Mucosa of stomach (tissue), 1 donor: ENCODE data around the gene KCNMA1.

Experiments
- H3K27me3 ChIP-seq: one replicate; pipeline ENCODE4 v1.7.0; 2013; ENCODE audit warnings: mild to moderate bottlenecking, low read length; ENCODE audit not compliant: control insufficient read depth, insufficient read depth
- H3K36me3 ChIP-seq: one replicate; pipeline ENCODE4 v1.7.0; 2013; ENCODE audit warnings: low read length; ENCODE audit not compliant: control insufficient read depth, insufficient read depth
- H3K4me1 ChIP-seq: one replicate; pipeline ENCODE4 v1.7.0; 2013; ENCODE audit warnings: mild to moderate bottlenecking, low read length; ENCODE audit not compliant: control insufficient read depth, insufficient read depth
- H3K4me3 ChIP-seq: one replicate; pipeline ENCODE4 v1.7.0; 2013; ENCODE audit warnings: low read length
- H3K9ac ChIP-seq: one replicate; pipeline ENCODE4 v1.7.0; 2013; ENCODE audit warnings: mild to moderate bottlenecking, low read length, moderate library complexity
- H3K9me3 ChIP-seq: one replicate; pipeline ENCODE4 v1.7.0; 2013; ENCODE audit warnings: mild to moderate bottlenecking, low read length, moderate library complexity; ENCODE audit not compliant: control insufficient read depth
- donor health status: Pancreatic carcinoma.

The KCNMA1 gene

GRCh38 chr10:77493239-77493806, 144.3 kb downstream of the KCNMA1 start:
- no peaks in the 10 kb centered on the region for H3K4me1 ChIP-seq

DNA sequence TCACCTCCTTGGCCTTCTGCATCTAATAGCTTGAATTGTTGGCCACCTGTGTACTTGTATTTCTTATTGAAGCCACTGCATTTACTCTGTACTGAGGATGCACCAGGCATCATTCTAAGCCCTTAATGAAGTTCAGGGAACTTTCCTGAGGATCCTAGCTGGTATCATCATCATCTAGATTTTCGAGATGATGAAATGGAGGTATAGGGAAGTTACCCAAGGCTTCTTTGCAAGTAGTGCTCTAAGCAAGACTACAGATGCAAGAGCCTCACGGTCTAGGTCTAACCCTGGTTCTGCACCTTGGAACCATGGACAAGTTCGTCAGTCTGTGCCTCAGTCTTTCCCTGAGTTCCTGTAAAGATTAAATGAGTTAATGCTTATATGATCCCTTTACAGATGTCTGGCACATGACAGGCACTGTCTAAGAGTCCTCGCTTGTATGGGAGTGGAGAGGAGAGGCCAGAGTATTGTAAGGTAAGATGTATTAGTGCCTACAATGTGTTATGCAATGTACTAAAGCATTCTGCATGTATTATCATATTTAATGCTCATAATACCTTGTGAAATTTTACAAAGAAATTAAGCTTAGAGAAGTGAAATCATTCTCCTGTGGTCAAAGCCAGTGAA, 145.1 kb downstream of the KCNMA1 start:
- Histone ChIP-seq H3K9me3 (no peaks in the 10 kb centered on the region), H3K9ac (no peak overlapping the region), H3K27me3 (no peaks in the 10 kb centered on the region), H3K4me3 (no peak overlapping the region), H3K36me3 (no peaks in the 10 kb centered on the region), H3K4me1 (no peaks in the 10 kb centered on the region)

More at GRCh38 chr10:77493239-77493806, 144.3 kb downstream of the KCNMA1 start:
- H3K36me3 ChIP-seq: no peaks in the 10 kb centered on the region
- H3K4me3 ChIP-seq: no peak overlapping the region
- H3K9ac ChIP-seq: no peak overlapping the region
- no peaks in the 10 kb centered on the region for H3K9me3 ChIP-seq
- no peaks in the 10 kb centered on the region for H3K27me3 ChIP-seq

- no peaks in the 10 kb centered on the region for H3K27me3 ChIP-seq
- H3K4me1 ChIP-seq: peaks cover 5% of the 10 kb centered on the region
- H3K36me3 ChIP-seq: no peaks in the 10 kb centered on the region
- no peak overlapping the region for H3K4me3 ChIP-seq
- H3K9ac ChIP-seq: no peak overlapping the region
- no peaks in the 10 kb centered on the region for H3K9me3 ChIP-seq
Observed at GRCh38 chr10:77490534-77491314, 146.9 kb downstream of the KCNMA1 start.

DNA sequence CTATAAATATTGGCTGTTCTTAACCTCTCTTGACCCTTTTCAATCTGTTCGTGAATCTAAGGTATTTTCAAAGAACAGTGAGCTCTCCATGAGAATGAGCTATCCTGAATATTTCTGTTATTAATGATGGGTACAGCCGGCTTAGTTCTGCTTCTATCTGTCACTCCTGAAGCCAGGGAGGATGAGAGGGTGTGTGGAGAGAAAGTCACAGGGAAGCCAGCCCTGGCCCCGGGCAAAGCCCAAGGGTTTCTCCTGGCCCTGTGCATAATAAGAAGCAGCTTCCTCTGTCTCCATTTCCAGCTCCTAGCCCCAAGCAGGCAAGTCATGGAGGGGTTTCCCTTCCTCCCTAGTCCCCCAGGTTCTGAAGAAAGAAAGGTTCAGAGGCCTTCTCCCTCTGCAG, 151.1 kb downstream of the KCNMA1 start:
- H3K4me3 ChIP-seq: no peak overlapping the region
- H3K9me3 ChIP-seq: no peaks in the 10 kb centered on the region
- H3K9ac ChIP-seq: no peak overlapping the region
- peaks cover 5% of the 10 kb centered on the region for H3K4me1 ChIP-seq
- H3K36me3 ChIP-seq: no peaks in the 10 kb centered on the region
- peaks cover 7% of the 10 kb centered on the region for H3K27me3 ChIP-seq

DNA sequence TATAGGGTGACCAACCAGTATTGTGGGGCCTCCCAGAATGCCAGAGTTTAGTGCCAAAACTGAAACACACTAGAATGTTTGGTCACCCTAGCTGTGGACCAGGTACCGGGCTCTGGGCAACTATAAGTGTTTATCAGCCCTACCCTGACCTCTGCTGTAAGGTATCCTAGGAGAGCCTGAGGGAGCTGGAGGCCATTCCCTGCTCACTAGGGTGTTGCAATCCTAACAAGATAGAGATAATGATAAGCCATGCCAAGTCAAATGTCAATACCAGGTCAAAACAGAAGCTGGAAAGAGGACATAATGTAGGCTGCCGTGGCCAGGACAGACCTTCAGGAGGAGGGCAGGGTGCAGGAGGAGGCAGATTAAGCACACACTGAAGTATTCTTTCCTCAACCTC, 151.8 kb downstream of the KCNMA1 start:
- no peak overlapping the region for H3K9ac ChIP-seq
- peaks cover 5% of the 10 kb centered on the region for H3K4me1 ChIP-seq
- peaks cover 7% of the 10 kb centered on the region for H3K27me3 ChIP-seq
- no peaks in the 10 kb centered on the region for H3K9me3 ChIP-seq
- no peaks in the 10 kb centered on the region for H3K36me3 ChIP-seq
- no peak overlapping the region for H3K4me3 ChIP-seq

- Histone ChIP-seq H3K4me1 (peaks cover 17% of the 10 kb centered on the region), H3K27me3 (peaks cover 7% of the 10 kb centered on the region), H3K9me3 (no peaks in the 10 kb centered on the region), H3K36me3 (no peaks in the 10 kb centered on the region), H3K9ac (no peak overlapping the region), H3K4me3 (no peak overlapping the region)
Observed at GRCh38 chr10:77482072-77482471, 155.5 kb downstream of the KCNMA1 start.

DNA sequence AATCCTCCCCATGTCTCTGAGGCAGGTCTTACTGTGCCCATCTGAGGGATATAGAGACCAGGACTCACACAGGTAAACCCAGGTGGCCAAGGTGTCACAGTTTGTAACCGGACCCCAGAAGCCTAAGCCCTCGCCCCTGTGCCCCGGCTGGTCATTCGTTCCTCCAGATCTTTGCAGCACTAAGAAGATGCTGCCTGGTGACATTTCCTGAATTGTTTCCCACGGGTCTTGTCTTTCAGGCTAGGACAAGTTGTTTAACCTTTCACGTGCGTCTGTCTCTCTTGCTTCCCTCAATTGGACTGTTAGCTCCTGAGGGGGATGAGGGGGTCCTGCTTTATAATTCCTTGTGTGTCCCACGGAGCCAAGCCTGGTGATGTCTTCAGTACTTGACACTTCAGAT, 158.0 kb downstream of the KCNMA1 start:
- Histone ChIP-seq H3K36me3 (no peaks in the 10 kb centered on the region), H3K27me3 (peaks cover 3% of the 10 kb centered on the region), H3K9ac (no peak overlapping the region), H3K4me1 (peaks cover 14% of the 10 kb centered on the region), H3K9me3 (no peaks in the 10 kb centered on the region), H3K4me3 (no peak overlapping the region)

DNA sequence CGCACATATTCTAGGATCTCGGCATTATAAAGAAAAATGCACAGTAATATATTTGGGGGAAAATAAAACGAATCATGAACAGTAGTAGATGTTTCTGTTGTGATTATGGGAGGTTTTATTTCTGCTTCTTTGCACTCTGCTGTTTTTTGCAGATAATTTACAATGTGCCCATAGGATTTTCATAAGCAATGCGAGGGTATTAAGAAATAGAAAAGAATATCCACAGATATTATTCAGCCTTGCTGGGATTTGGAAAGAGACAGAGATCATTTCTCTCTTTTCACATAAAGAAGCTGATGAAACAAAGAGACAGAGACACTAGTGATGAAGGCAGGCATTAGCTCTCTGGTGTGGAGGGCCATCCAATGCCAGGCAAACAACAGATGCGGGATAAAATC, 158.6 kb downstream of the KCNMA1 start:
- no peak overlapping the region for H3K4me3 ChIP-seq
- no peaks in the 10 kb centered on the region for H3K27me3 ChIP-seq
- no peak overlapping the region for H3K9ac ChIP-seq
- H3K4me1 ChIP-seq: peaks cover 15% of the 10 kb centered on the region
- no peaks in the 10 kb centered on the region for H3K9me3 ChIP-seq
- H3K36me3 ChIP-seq: no peaks in the 10 kb centered on the region

DNA sequence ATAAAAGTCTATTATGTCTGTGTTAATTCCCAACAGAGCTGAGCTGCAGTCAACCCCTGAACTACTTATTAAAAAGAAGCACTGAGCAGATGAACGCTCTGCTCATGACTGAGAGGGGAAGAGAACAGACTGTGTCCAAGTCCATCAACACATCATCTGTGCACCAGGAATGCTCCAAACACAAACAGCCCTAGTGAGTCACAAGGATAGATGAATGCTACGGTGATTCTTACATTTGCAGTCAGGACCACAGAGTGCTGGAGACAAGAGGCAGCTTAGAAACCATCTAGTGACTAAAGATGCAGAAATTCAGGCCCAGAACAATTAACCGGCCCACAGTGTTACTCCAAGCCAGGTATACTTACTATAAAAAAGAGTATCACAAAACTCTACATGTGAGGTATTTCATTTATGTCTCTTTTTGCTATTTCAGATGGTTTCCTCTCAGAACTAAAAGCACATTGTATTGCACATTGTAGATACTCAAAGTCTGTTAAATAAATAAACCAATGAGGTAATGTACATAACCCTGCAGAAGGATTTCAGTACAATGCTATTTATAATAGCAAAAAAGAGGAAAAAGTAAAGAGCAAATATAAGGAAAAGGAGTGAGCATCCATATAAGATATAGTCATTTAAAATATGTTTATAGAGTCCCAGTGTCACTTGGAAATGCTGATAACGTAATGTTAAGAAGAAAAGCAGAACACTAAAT, 159.2 kb downstream of the KCNMA1 start:
- Histone ChIP-seq H3K27me3 (no peaks in the 10 kb centered on the region), H3K36me3 (no peaks in the 10 kb centered on the region), H3K4me1 (peaks cover 15% of the 10 kb centered on the region), H3K9me3 (no peaks in the 10 kb centered on the region), H3K9ac (no peak overlapping the region), H3K4me3 (no peak overlapping the region)

GRCh38 chr10:77475522-77475921, 162.1 kb downstream of the KCNMA1 start:
- H3K9ac ChIP-seq: no peak overlapping the region
- H3K36me3 ChIP-seq: no peaks in the 10 kb centered on the region
- no peak overlapping the region for H3K4me3 ChIP-seq
- H3K27me3 ChIP-seq: no peaks in the 10 kb centered on the region
- no peaks in the 10 kb centered on the region for H3K9me3 ChIP-seq
- H3K4me1 ChIP-seq: peaks cover 14% of the 10 kb centered on the region

DNA sequence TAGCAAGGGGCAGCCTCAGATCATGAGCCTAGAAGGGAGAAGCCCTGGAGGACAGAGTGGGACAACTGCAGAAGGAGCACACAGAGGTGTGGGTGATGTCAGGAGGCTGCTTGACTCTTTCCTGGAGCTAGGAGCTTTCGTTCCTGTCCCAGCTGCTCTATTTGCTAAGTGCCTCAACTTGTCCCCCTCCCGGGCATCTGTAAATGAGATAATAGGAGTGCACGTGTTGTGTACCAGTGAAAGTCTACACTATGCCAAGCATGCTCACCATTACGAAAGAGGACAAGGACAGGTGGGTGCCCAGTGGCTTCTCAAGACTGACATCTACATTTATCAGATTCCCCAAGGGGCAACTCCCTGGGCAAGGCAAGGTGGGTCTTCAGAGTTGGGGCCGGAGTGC, 162.7 kb downstream of the KCNMA1 start:
- Histone ChIP-seq H3K4me1 (peaks cover 8% of the 10 kb centered on the region), H3K36me3 (no peaks in the 10 kb centered on the region), H3K27me3 (no peaks in the 10 kb centered on the region), H3K9ac (no peak overlapping the region), H3K9me3 (no peaks in the 10 kb centered on the region), H3K4me3 (no peak overlapping the region)

DNA sequence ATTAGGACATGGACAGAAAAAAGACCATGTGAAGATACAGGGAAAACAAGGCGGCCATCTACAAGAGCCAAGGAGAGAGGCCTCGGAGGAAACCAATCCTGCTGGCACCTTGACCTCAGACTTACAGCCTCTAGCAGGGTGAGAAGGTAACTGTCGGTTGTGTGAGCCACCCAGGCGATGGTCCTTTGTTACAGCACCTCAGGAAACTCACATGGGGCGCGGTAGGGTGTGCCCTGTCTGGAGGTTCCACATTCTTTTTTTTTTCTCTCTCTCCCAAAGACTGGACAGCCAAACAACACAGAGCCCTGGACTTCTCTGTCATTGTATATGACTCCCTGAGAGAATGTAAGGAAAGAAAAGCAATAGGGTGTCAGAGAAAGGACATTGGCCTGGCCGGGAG, 163.2 kb downstream of the KCNMA1 start:
- Histone ChIP-seq H3K9ac (no peak overlapping the region), H3K9me3 (no peaks in the 10 kb centered on the region), H3K36me3 (no peaks in the 10 kb centered on the region), H3K27me3 (no peaks in the 10 kb centered on the region), H3K4me1 (peaks cover 3% of the 10 kb centered on the region), H3K4me3 (no peak overlapping the region)
